ENCODE data around the gene POMT1.

POMT1 gene

DNA sequence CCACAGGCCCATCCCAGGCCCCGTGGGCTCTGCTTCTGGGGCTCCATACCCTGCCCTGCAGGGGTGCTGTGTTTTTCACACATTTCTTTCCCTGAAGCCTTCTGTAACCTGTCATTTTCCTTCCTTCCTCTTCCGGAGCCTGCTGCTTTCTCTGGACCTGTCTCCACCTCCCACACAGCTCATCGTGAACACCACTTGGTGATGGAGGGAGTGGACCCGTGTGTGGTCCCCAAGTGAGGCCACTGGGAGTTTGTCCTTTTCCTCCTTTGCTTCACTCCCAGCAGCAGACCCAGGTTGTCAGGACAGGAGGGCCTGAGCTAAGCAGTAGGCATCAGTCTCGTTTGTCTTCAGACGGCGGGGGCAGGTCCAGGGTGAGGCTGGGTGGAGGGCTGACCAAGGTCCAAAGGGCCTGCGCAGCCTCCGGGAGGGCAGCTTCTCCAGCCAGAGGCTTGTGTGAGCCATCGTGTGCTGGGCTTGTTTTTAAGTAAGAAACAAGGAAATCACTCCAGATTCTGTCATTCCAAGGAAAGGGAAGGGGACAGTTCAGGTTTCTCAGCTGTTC is 5.8 kb upstream of the POMT1 start:
- DNase-seq, result no peak

DNA sequence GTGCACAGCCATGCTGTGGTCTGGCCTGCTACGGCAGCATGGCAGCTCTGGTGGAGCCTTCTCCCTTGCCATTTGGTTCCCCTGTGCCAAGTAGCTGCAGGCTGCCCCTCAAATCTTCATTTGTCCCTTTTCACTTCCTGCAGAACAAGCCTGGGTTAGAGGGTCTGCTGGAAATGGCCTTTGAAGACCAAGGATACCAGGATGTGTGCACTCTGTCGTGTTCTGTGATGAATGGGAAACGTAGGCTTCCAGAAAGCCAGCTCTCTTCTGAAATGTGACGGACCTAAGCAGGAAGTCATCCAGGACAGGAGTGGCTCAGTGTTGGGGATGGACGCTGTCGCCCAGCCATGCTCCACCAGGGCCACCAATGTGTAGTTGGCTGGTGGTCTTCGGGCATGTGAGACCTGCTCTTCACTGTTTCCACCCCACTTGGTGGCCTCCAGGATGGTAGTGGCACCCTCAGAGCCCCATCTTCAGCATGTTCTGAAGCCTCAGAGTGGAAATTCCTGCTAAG is 3.4 kb upstream of the POMT1 start:
- DNase-seq, result no peak

DNA sequence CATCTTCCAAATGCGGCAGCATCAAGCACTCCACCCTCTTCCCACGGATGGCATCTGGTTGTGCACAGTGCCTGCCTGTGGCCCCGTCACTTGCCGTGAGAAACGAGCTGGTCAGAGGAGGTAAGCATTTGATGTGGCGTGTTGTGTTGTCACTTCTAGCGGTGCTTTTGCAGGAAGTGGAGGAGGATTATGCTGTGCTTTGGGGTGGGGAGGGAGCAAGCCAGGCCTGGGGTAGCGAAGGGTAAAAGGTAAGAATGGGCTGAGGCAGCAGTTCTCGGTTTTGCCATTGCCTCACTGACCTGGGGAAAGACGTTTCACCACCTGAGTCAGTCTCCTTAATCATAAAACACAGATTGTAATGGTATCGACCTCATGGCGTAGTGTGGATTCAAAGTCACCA is 2.3 kb upstream of the POMT1 start:
- DNase-seq, result no peak

DNA sequence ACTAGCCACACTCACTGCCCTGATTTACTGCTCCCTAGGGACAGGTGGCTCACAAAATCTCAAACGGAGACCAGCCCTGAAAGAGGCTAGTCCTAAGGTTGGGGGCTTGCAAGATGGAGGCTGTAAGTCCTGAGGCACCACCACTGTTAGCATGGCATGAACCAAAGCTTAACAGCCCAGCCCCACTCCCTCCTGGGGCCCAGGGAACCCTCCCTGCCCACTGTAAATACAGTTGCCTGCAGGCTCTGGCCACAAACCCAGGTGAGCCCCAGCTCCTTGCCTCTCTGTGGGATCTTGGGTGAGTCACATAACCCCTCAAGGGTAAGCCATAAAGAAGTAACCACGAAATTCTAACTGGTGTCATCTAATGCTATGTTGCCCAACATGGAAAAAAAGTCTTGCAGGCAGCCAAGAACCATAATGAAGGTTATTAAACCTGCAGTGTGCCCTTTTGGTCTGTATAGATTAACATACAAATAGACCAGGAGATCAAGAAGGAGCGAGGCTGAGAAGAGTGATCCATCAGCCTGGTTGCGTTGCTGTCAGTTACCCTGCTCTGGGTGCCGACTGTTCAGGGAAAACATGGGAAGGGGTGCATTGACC is 1.7 kb upstream of the POMT1 start:
- no peak for DNase-seq

DNA sequence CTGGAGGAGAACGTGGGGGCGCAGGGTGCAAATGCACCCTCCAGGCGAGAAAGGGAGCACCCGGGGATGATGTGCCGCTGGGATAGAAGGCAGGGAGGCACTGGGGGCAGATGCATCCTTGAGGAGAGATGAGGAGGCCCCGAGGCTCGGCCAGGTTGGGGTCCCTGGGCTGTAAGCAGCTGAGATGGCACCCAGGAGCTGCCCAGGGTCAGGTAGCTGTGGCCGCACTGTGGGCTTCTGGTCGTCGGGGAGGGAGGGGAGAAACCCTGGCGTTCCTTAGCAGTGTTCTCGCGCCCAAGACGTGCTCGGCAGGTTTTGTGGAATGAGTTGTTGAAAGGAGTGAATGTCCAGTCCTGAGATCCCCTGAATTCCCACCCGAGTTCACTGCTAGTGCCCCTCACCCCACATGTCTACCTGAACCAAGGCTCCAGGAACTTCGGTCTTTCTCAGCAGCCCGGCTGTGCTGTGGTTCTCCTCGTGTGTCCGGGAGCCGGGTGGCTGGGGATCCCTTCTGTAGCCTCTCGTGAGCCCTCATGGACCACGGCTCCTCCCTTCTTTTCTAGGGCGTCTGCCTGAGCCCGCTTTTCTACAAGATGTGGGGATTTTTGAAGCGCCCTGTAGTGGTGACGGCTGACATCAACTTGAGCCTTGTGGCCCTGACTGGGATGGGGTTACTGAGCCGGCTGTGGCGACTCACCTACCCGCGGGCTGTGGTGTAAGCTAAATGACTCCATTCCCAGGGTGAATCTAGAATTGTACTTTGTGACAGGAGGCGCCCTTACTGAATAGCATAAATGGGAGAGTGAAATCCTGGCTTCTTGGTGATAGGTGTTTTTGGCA is 1.1 kb downstream of the POMT1 start:
- peak; percentile 45 for DNase-seq

DNA sequence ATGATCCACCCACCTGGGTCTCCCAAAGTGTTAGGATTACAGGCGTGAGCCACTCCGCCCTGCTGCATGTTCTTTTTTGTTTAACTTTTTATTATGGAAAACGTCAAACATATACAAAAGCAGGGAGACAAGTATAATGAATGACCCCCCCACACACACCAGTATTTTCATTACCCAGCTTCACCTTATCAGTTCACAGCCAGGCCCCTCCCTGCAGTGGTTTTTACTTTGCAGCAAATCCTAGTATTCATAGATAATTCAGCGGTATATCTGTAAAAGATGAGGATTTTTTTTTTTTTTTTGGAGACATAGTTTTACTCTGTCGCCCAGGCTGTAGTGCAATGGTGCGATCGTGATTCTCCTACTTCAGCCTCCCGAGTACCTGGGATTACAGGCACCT is 2.3 kb downstream of the POMT1 start:
- DNase-seq, result no peak

DNA sequence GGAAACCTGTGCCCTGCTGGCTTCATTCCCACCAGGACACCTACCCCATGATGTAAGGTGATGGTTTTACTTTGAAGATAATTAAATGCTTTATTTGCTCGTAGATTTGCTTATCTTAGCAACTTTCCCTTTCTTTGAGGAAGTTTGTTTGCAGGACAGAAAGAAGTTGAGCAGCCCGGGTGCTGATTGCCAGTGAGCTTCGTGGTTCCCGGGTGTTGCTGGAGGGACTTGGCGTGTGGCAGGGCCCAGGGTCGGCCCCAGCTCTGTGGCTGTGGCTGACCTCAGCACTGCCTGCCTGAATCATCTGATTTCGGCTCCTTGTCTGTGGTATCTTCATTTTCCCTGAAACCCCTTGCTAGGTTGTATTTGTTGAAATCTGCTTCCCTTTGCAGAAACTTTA is 8.7 kb downstream of the POMT1 start:
- DNase-seq, result no peak

DNA sequence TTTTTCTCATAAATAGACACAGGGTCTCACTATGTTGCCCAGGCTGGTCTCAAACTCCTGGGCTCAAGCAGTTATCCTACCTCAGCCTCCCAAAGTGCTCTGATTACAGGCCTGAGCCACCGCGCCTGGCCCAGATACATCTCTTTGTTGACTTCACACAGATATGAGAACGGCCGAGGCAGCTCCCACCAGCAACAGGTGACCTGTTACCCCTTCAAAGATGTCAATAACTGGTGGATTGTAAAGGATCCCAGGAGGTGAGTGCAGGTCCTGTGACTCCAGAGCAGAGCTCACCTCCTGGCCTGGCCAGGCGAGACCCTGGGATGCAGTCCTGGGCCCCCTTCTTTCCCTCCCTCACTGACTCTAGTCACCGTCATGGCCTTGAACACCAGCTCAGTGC is 9.2 kb downstream of the POMT1 start:
- no peak for DNase-seq

DNA sequence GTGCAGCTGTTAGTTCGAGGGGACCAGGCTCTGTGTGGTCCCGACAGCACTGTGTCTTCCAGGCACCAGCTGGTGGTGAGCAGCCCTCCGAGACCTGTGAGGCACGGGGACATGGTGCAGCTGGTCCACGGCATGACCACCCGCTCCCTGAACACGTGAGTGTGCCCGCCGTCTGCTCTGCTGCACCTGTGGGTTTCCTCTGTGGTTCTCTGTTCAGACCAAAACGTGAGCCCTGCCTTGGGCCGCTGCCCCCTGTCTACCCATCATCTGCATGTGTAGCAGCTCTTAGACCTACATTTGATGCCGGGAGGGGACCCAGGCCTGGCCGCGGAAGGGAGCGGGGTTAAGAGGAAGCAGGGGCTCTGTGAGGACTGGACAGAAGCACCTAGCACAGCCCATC is 10.5 kb downstream of the POMT1 start:
- DNase-seq, result no peak

DNA sequence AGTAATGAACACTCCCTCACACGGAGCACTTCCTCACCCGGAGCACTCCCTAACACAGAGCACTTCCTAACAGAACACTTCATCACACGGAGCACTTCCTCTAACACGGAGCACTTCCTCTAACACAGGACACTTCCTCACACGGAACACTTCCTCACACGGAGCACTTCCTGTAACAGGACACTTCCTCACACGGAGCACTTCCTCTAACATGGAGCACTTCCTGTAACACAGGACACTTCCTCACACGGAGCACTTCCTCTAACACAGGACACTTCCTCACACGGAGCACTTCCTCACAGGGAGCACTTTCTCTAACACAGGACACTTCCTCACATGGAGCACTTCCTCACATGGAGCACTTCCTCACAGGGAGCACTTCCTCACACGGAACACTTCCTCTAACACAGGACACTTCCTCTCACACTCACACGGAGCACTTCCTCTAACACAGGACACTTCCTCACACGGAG is 12.9 kb downstream of the POMT1 start:
- peak; percentile 21 for DNase-seq

DNA sequence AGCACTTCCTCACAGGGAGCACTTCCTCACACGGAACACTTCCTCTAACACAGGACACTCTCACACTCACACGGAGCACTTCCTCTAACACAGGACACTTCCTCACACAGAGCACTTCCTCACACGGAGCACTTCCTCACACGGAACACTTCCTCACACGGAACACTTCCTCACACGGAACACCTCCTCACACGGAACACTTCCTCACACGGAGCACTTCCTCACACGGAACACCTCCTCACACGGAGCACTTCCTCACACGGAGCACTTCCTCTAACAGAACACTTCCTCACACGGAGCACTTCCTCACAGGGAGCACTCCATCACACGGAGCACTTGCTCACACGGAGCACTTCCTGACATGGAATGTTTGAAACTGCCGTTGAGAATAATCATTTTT is 13.4 kb downstream of the POMT1 start:
- DNase-seq, result peak; percentile 43

DNA sequence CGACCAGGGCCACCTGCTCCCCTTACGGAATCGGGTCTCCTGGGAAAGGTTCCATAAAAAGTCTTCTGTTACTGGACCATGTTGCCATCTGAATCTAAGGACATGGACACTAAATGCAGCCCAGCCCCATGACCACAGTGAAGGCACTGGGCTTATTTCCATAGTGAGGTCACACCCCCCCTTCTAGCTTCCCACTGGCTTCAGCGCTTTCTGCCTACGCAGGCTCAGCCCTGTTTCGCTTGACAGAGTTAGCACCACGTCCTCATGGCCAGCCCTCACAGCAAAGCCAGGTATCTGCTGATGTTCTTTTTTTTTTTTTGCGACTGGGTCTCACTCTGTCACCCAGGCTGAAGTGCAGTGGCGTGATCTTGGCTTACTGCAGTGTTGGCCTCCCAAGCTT is 14.2 kb downstream of the POMT1 start:
- DNase-seq, result no peak

DNA sequence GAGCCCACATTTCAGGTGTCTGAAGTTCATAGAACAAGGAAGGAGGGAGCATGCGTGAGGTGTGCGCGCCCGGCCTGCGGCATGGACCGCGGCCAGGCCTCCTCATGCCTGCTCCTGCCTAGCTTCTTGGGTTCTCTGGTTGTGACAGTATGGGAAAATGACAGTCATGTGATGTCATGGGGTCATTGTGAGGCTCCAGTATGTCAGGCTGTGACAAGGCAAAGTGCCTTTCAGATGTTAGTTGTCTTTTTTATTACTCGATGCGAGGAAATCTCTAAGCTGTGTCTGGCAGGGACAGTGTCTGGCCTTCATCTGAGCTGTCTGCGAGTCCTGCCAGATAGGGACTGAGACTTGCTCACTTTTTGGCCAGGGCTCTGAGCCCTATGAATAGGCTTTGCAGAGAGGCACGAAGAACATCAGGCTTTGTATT is 15.1 kb downstream of the POMT1 start:
- DNase-seq, result no peak

DNA sequence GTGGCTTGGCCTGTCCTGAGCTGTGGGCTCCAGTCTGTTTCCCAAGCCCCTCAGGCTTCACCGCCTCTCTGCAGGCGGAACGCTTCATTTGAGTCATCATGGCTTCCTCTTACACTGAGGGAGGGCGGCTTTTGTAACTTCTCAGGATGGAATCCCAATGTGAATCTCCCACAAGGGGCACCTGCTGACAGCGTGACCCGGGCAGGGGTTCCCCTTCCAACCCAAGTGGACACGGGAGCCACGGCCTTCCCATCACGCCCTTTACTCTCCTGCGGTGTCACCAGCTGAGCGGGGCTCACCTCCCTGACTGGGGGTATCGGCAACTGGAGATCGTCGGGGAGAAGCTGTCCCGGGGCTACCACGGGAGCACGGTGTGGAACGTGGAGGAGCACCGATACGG is 15.8 kb downstream of the POMT1 start:
- DNase-seq, result no peak

DNA sequence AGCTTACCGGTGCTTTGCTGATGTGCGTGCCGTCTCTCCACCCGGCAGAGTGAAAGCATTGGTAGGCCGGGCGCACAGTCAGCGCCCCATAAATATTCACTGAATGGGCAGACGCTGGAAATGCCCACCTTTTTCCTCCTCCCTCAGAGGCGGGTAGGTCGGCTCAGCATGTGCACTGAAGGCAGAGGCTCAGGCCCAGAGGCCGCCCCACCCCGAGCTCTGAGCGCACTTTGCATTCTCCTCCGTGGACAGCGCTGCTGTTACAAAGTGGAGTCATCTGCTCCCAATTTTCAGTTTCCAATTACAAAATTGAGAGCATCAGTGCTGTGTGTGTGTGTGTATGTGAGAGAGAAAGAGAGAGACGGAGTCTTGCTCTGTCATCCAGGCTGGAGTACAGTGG is 17.8 kb downstream of the POMT1 start:
- no peak for DNase-seq

DNA sequence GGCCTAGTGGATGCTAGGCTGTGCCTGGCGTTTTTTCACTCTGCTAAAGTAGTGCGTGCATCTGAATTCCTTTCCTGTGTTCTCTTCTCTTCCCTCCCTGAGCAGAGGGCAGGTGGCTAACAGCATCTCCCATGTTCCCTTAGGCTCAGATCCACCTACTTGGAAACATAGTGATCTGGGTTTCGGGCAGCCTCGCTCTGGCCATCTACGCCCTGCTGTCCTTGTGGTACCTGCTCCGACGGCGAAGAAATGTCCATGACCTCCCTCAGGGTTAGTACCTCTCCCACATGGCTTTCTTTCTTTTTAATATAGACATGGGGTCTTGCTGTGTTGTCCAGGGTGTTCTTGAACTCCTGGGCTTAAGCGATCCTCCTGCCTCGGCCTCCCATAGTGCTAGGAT is 18.5 kb downstream of the POMT1 start:
- DNase-seq, result no peak

DNA sequence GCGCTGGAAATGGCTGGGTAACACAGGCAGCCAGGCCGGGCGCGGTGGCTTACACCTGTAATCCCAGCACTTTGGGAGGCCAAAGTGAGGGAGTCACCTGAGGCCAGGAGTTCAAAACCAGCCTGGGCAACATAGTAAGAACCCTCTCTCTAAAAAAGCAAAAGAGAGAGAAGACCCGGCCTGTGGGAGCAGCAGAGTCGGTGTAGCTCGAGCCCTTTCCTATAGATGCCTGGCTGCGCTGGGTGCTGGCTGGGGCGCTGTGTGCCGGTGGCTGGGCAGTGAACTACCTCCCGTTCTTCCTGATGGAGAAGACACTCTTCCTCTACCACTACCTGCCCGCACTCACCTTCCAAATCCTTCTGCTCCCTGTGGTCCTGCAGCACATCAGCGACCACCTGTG is 19.1 kb downstream of the POMT1 start:
- no peak for DNase-seq

DNA sequence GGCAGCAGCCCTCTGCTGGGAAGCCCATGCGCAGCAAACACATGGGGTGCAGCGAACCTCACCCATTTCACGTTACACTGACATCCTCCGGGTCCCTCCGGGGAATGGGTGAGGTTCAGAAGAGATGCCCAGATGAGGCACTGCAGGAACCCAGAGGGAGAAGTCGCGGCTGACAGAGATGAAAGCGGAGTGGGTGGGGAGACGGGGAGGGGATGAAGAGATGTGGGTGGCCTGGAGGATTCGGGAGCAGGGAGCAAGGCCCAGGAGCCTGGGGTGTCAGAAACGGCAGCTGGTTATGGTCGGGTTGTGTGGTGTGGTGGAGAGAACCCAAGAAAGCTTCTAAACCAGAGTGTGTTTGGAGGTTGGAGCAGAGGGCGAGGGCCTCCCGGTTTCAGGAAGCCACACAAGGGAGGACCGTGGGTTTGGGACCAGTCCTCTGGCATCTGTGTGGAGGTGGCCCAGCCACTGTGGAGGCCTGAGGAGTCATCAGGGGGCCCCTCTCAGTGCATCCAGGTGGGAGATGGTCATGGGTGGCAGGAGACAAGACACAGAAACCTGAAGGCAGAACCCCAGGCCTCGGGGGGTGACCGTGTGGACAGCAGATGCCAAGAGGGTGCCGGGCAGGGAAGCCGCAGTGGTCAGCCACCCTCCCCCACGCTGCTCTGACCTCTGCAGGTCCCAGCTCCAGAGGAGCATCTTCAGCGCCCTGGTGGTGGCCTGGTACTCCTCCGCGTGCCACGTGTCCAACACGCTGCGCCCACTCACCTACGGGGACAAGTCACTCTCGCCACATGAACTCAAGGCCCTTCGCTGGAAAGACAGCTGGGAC is 19.8 kb downstream of the POMT1 start:
- DNase-seq, result no peak

DNA sequence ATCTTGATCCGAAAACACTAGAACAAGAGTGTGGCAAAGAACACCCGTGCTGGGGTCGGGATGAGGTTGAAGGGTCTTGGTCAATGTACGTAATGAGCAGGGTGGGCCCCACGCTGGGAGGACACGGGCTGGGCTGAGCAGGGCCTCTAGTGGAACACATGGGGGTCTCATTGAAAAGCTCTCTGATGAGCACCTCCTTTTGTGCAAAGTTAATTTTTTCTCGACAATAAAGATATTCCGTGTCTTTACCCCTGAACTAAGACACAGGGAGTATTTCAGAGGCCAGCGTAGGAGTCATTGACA is 20.3 kb downstream of the POMT1 start:
- DNase-seq, result no peak

DNA sequence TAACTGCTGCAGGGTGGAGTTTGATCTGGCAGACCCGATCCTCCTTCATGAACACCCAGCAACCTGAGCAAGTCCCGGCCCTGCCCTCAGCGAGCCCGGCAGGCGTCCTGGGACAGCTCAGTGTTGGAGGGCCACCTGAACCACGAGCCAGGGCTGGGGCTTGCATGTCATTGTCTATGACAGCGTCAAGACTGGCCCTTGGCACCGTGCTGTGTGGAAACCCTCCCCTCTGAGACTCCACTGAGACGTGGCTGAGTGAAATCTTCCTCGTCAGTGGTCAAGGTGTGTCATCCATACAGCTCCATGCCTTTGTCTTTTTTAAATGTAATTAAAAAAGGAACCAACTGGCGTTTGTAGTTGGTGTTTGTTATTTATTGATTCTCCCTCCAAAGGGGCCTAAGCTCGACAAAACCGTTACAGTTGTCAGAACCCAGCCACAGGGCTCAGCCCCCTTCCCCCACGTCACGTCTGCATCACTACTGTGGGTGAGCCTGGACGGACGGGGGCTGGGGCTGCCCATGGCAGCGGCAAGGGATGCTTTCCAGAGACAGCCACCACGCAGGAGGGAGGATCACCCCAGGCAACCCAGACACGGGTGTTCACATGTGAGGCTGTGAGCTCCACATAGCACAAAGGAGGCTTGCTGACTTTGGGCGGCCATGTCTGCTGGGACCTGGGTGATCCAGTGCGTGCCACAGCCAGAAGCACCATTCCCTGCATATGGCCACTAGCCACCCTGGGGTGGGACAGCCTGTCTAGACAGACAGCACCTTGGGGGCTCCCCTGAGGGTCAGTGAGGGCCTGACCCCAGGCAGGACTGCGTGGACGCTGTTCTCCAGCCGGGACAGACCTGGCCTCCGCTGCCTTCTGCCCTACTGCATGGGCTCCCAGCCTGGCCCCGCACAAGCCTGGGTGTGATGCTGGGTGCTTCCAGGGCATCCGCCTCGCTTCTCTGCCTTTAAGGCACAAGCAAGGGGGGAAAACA is 21.0 kb downstream of the POMT1 start:
- DNase-seq, result no peak

DNA sequence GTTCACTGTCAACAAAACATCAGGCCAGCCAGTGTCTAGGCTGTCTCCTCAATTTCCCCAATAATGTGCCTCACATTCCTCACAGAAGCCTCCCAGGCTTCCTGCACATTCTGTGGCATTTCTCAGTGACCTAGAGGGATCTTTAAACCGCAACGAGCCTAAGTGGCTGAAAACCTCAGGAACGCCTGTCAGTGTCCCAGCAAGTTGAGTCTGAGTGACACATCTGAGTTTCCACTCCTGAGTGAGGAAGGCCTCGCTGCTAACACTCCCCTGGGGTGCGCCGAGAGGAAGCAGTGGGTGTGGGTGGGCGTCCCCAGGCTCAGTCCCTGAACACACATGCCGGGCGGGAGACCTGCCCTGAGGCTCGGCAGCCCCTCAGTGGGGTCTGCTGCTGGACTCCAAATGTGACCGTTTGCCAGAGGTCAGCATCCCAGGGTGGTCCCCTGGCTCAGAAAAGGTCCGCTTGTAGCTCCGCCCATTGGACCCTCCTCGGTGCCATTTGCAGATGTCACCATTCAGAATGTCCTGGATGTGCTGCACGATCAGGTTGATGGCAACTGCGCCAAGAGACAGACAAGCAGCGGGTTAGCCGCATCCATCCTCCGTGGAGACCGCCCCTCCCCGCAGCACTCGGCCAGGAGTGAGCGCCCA is 22.1 kb downstream of the POMT1 start:
- no peak for DNase-seq

Data from inflammatory macrophage treated with lipopolysaccharide for 4 hours (primary cell).